GM18907 (cell line): ENCODE results near the gene CYP2A6.
"Not testable (repeated sequence)": the region's sequence is repeated elsewhere in the genome, so short reads cannot be mapped to it uniquely, and the experiment has no call there.

Experiments
- ATAC-seq: cut with Tn5 transposase; IDR thresholded peaks from one replicate; pipeline ENCODE4 v1.9.1; 2021; ENCODE audit warnings: mild to moderate bottlenecking, moderate library complexity; ENCODE audit not compliant: unreplicated experiment

The CYP2A6 gene

DNA sequence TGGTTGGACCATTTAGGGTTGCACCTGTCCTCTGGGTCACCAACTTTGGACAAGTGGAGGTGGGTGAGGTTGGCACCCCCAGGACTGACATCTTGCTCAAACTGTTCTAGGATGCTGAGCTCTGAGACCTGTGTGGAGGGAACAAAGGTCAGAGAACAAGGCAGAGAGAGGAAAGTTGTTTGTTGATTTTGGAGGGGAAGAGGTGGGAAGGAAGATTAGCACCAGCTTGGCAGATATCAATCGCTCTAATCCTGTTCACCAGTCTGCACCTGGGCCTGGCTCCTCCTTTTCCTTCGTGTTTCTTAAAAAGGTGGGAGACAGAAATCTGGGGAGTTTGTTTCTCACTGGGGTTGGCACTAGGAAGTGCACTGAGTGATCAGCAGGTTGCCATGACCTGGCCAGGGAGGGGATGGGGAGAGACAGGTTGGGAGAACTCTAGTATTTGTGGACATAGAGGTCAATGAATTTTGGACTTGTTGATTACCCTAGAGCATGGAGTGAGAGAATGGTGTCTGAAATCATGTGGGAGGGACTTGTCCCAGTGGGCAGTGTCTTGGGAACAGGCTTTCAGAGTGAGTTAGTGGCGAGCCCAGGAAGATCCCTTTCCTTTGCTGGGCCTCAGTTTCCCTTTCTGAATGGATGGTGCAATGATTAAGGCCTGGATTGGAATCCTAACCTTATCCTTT is 2.4 kb upstream of the CYP2A6 start:
- ATAC-seq, result not testable (repeated sequence)

DNA sequence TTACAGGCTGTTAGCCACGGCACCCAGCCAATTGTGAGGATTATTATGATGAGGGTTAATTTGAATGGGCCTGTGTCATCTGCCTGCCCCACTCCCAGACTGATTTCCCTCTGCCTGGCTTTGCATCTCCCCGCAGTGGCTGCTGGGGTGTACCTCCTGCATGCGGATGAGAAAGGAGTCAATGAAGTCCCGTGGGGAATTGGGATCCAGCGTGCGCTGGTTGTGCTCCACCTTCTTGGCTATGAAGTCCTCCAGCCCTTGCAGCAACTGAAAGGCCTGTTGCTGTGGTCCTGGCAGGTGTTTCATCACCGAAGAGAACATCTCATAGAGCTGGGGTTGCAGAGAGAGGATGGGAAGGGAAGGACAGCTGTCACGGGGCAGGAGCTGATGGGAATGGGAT is 3.5 kb downstream of the CYP2A6 start:
- not testable (repeated sequence) for ATAC-seq

GRCh38 chr19:40843653-40844052 is 6.6 kb downstream of the CYP2A6 start:
- not testable (repeated sequence) for ATAC-seq

- not testable (repeated sequence) for ATAC-seq
Observed at GRCh38 chr19:40842997-40843652, 7.1 kb downstream of the CYP2A6 start.

GRCh38 chr19:40842012-40842411 is 8.2 kb downstream of the CYP2A6 start:
- not testable (repeated sequence) for ATAC-seq

- not testable (repeated sequence) for ATAC-seq
Observed at GRCh38 chr19:40838477-40838876, 11.8 kb downstream of the CYP2A6 start.

GRCh38 chr19:40836754-40837429 is 13.4 kb downstream of the CYP2A6 start:
- ATAC-seq, result no peak

GRCh38 chr19:40833728-40834533 is 16.3 kb downstream of the CYP2A6 start:
- not testable (repeated sequence) for ATAC-seq

GRCh38 chr19:40832431-40832790 is 17.8 kb downstream of the CYP2A6 start:
- ATAC-seq, result not testable (repeated sequence)

GRCh38 chr19:40831502-40832430 is 18.5 kb downstream of the CYP2A6 start:
- no peak for ATAC-seq

- not testable (repeated sequence) for ATAC-seq
Observed at GRCh38 chr19:40830741-40831140, 19.5 kb downstream of the CYP2A6 start.

- no peak for ATAC-seq
Observed at GRCh38 chr19:40829205-40829604, 21.0 kb downstream of the CYP2A6 start.

- no peak for ATAC-seq
Observed at GRCh38 chr19:40827386-40828247, 22.6 kb downstream of the CYP2A6 start.

DNA sequence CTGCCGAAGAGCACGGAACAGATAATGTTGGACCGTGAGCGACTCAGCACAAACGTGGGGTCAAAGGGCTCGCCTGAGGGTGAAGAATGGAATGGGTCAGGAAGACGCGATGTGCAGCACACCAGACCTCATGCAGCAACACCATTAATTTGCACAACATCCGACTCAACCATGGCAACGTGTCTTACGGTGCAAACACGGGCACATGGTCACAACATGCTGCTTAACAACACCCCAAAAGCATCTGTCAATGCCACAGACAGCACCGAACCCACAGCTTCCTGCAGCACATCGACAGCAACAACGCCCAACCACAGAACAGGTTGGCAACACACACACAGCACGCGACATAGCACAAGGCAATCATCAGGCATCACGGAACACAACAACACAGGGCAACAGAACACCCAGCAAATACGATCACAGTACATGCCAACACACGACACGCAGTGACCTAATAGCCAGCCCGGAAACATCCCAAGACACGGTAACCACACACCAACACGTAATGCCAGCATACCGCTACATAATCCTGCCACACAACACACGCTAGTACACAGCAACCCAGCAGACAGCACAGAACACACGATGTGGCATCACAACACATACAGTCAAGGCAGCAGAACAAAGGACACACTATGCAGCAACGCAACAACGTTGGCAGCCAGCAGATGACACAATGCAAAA is 23.4 kb downstream of the CYP2A6 start:
- not testable (repeated sequence) for ATAC-seq

DNA sequence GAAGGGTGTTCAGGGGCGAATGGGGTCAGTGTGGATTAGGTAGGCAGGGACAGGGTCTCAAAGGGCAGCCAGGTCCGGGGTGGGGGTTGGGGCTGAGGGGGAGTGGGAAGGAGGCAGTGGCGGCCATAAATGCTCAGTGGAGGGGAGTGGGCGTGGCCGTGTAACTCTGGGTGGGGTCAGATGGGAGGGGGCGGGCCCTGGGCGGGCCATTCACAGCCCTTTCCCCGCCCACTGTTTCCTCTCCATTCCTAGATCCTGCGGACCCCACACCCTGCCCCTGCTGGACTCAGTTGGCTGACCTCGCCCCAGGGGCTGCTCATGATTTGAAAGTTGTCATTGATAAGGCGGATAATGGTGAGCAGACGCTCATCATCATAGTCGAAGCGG is 23.9 kb downstream of the CYP2A6 start:
- not testable (repeated sequence) for ATAC-seq

DNA sequence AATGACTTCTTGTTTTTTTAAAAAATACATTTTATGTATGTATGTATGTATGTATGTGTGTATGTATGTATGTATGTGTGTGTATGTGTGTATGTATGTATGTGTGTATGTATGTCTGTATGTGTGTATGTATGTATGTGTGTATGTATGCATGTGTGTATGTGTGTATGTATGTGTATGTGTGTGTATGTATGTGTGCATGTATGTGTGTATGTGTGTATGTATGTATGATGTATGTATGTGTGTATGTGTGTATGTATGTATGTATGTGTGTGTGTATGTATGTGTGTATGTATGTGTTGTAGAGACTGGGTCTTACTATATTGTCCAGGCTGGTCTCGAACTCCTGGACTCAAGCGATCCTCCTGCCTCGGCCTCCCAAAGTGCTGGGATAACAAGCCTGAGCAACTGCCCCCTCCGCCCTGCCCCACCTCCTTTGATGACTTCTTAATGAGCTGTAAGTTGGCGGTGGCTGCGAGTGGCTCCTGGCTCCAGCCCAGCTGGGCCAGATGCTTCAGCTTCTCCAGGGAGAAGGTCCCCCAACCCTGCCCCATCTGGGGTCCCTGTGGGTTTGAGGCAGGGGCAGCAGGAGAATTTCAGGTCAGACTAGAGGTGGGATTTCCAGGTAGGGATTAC is 24.7 kb downstream of the CYP2A6 start:
- ATAC-seq, result not testable (repeated sequence)

GRCh38 chr19:40824916-40825315 is 25.3 kb downstream of the CYP2A6 start:
- not testable (repeated sequence) for ATAC-seq
